Measurements from ENCODE around the gene TIMM50. TPM values are rescaled to one million over a fixed set of nuclear protein-coding genes. Genes with fewer than 3 reads are reported as not detected.
A peak's percentile ranks its signal among the peaks of the same experiment; 100 is the strongest.

Gene TIMM50
- 10 to 100 TPM; 45.7 to 83.9 TPM for total RNA-seq

- TF ChIP-seq CTCF (IDR thresholded peaks at IDR 0.05): no peak
- intact Hi-C loops (cut with DNase I): no loop called here
- no peaks in the 10 kb centered on the region for H3K4me1 ChIP-seq
- peak within 1 kb of the TSS; percentile 87 for H3K4me3 ChIP-seq
- DNase-seq: peak; percentile 98
- H3K36me3 ChIP-seq: no peaks in the 10 kb centered on the region
- peak within 1 kb of the TSS; percentile 86 to 91 for H3K9ac ChIP-seq (ENCODE audit: low read depth in 2 of 2, low read length in 2 of 2)
- peak within 1 kb of the TSS; percentile 60 for H3K27ac ChIP-seq
- H3K27me3 ChIP-seq: no peaks in the 10 kb centered on the region
- H3K9me3 ChIP-seq: no peaks in the 10 kb centered on the region
Measured at GRCh38 chr19:39480337-39481228, at the start of gene TIMM50. TIMM50 (plus strand) TSS chr19:39480838; CDS start chr19:39480854, 16 bp downstream.

- Histone ChIP-seq H3K4me3 (no peak overlapping the region), H3K4me1 (peaks cover 3% of the 10 kb centered on the region), H3K27me3 (no peaks in the 10 kb centered on the region), H3K9ac (ENCODE audit: low read depth in 2 of 2, low read length in 2 of 2) (no peak overlapping the region), H3K36me3 (peaks cover 27% of the 10 kb centered on the region), H3K9me3 (no peaks in the 10 kb centered on the region), H3K27ac (no peak overlapping the region)
- intact Hi-C loops (cut with DNase I): no loop called here
- no peak for DNase-seq
- TF ChIP-seq CTCF (IDR thresholded peaks at IDR 0.05): no peak
Measured at GRCh38 chr19:39432677-39433025, 48.0 kb upstream of the TIMM50 start.

- no peak overlapping the region for H3K9ac ChIP-seq (ENCODE audit: low read depth in 2 of 2, low read length in 2 of 2)
- no peaks in the 10 kb centered on the region for H3K9me3 ChIP-seq
- no peak overlapping the region for H3K4me3 ChIP-seq
- no peak overlapping the region for H3K27ac ChIP-seq
- DNase-seq: no peak
- intact Hi-C loops (cut with DNase I): no loop called here
- TF ChIP-seq CTCF (IDR thresholded peaks at IDR 0.05): no peak
- H3K4me1 ChIP-seq: peaks cover 3% of the 10 kb centered on the region
- H3K36me3 ChIP-seq: peaks cover 27% of the 10 kb centered on the region
- no peaks in the 10 kb centered on the region for H3K27me3 ChIP-seq
Measured at GRCh38 chr19:39433480-39434079, 47.1 kb upstream of the TIMM50 start.

GRCh38 chr19:39434123-39435076, 46.2 kb upstream of the TIMM50 start:
- Histone ChIP-seq H3K36me3 (peaks cover 27% of the 10 kb centered on the region), H3K4me1 (peaks cover 3% of the 10 kb centered on the region), H3K9ac (ENCODE audit: low read depth in 2 of 2, low read length in 2 of 2) (peak overlapping the region; percentile 93 to 95), H3K9me3 (no peaks in the 10 kb centered on the region), H3K4me3 (peak overlapping the region; percentile 93), H3K27ac (no peak overlapping the region), H3K27me3 (no peaks in the 10 kb centered on the region)
- DNase-seq: no peak
- intact Hi-C loops (cut with DNase I): no loop called here
- no peak for TF ChIP-seq CTCF (IDR thresholded peaks at IDR 0.05)

Measured in colonic mucosa (tissue), 4 donors.